ENCODE measurements around the gene TMOD3. TPM values are rescaled to one million over a fixed set of nuclear protein-coding genes. Genes with fewer than 3 reads are reported as not detected.
"Not testable (repeated sequence)": the region's sequence is repeated elsewhere in the genome, so short reads cannot be mapped to it uniquely, and the experiment has no call there.

Gene TMOD3
- total and polyA plus RNA-seq, 2 donors (not counting 3 experiments of a cell fraction or from before 2014, with no cell fraction given) = 10.4 to 64.3 TPM

DNA sequence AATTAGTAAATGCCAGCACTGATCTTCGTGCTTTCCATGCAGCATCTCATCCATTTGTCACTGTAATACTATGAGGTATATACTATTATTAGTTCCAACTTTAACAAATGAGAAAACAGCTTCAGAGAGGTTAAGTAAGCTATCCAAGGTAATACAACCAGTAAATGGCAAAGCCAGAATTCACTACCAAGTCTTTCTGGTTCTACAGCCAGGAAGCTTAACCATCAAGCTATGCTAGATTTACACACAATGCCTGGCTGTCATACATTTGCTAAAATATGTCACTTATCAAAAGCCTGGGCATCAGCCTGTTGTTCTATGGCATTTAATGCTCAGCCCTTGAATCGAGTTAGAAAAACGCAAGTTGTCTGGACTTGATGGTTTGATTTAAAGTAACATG lies 45.5 kb upstream of the TMOD3 start:
- no peak for TF ChIP-seq MYC (IDR thresholded peaks at IDR 0.05; ENCODE audit: low read depth, low read length)
- TF ChIP-seq POLR2A (IDR thresholded peaks at IDR 0.05; ENCODE audit: low read depth, low read length) = no peak
- TF ChIP-seq JUN (IDR thresholded peaks at IDR 0.05; ENCODE audit: borderline replicate concordance, insufficient read depth, insufficient read length, low read depth) = no peak
- TF ChIP-seq FOS (IDR thresholded peaks at IDR 0.05; ENCODE audit: borderline replicate concordance, insufficient read depth, low read length) = no peak
- TF ChIP-seq, protein P1, sequence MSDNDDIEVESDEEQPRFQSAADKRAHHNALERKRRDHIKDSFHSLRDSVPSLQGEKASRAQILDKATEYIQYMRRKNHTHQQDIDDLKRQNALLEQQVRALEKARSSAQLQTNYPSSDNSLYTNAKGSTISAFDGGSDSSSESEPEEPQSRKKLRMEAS (IDR thresholded peaks at IDR 0.05; ENCODE audit: insufficient read depth, insufficient read length) = no peak
- TF ChIP-seq GATA2 (IDR thresholded peaks at IDR 0.05; ENCODE audit: insufficient read depth, insufficient read length, low read depth, low read length) = no peak
- TF ChIP-seq POLR2AphosphoS5 (IDR thresholded peaks at IDR 0.05; ENCODE audit: insufficient read depth, low read depth, low read length) = no peak
- no peak for TF ChIP-seq EZH2 (IDR thresholded peaks at IDR 0.05; ENCODE audit: borderline replicate concordance, low read depth, low read length, severe bottlenecking)
- TF ChIP-seq, protein P2, sequence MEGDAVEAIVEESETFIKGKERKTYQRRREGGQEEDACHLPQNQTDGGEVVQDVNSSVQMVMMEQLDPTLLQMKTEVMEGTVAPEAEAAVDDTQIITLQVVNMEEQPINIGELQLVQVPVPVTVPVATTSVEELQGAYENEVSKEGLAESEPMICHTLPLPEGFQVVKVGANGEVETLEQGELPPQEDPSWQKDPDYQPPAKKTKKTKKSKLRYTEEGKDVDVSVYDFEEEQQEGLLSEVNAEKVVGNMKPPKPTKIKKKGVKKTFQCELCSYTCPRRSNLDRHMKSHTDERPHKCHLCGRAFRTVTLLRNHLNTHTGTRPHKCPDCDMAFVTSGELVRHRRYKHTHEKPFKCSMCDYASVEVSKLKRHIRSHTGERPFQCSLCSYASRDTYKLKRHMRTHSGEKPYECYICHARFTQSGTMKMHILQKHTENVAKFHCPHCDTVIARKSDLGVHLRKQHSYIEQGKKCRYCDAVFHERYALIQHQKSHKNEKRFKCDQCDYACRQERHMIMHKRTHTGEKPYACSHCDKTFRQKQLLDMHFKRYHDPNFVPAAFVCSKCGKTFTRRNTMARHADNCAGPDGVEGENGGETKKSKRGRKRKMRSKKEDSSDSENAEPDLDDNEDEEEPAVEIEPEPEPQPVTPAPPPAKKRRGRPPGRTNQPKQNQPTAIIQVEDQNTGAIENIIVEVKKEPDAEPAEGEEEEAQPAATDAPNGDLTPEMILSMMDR (IDR thresholded peaks at IDR 0.05; ENCODE audit: extremely low read depth in 1 of 2, insufficient read depth in 1 of 2, low read depth in 1 of 2, low read length in 2 of 2) = no peak
- Histone ChIP-seq H3K27me3 (ENCODE audit: control insufficient read depth in 2 of 2, insufficient read depth in 2 of 2, low read length in 2 of 2) (peaks cover 0 to 6% of the 10 kb centered on the region in 2 experiments), H3K79me2 (ENCODE audit: control insufficient read depth, insufficient read depth, low read length) (no peaks in the 10 kb centered on the region), H3K36me3 (ENCODE audit: control insufficient read depth in 2 of 2, extremely low read depth in 1 of 2, insufficient read depth in 2 of 2, low read length in 2 of 2) (no peaks in the 10 kb centered on the region), H3K9ac (replicated peaks; ENCODE audit: extremely low read depth, insufficient read depth, low read length) (no peak overlapping the region), H4K20me1 (replicated peaks; ENCODE audit: control insufficient read depth, extremely low read depth, insufficient read depth, low read length) (no peaks in the 10 kb centered on the region), H3K27ac (ENCODE audit: insufficient read depth, low read depth, low read length) (no peak overlapping the region), H3K4me1 (ENCODE audit: control insufficient read depth, extremely low read depth, insufficient read depth, low read length) (no peaks in the 10 kb centered on the region), H2AFZ (ENCODE audit: low read depth, low read length) (no peak overlapping the region), H3K4me3 (replicated peaks in 1 of 3; ENCODE audit: insufficient read depth in 1 of 3, low read depth in 1 of 3, low read length in 3 of 3) (no peak overlapping the region), H3K9me1 (replicated peaks; ENCODE audit: control insufficient read depth, extremely low read depth, insufficient read depth, low read length) (no peaks in the 10 kb centered on the region), H3K9me3 (replicated peaks; ENCODE audit: control insufficient read depth, insufficient read depth, low read length) (no peaks in the 10 kb centered on the region), H3K4me2 (ENCODE audit: insufficient read depth, low read length) (no peak overlapping the region)
- intact Hi-C loops (cut with micrococcal nuclease) (loop anchor here (5.0 to 10.0 kb wide), 2 partner anchors 351 to 443 kb away; no protein-coding TSS in a partner anchor), dilution Hi-C loops (cut with MboI; ENCODE audit: extremely low pct_ligation_motif_present, low sequenced_read_pairs) (no loop called here)
- no TSS peak for BruUV-seq (replicated peaks)
- FAIRE-seq (no peak), DNase-seq (ENCODE audit: low read depth, low spot score) (no peak)
- CTCF ChIA-PET = interaction anchor here (1.0 to 3.1 kb wide), 6 partner anchors 14 to 444 kb away, joined by 3 to 19 read pairs (median 4); no protein-coding TSS in a partner anchor
- POLR2A ChIA-PET = no interaction called here

DNA sequence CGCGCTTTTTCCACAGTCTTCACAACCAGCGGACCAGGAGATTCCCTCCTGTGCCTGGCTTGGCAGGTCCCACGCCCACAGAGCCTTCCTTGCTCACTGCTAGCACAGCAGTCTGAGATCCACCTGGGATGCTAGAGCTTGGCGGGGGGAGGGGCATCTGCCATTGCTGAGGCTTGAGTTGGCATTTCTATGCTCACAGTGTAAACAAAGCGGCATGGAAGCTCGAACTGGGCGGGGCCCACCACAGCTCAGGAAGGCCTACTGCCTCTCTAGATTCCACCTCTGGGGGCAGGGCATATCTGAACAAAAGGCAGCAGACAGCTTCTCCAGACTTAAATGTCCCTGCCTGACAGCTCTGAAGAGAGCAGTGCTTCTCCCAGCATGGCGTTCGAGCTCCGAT lies 42.3 kb upstream of the TMOD3 start:
- BruUV-seq (replicated peaks); H3K27me3 ChIP-seq (ENCODE audit: control insufficient read depth in 2 of 2, insufficient read depth in 2 of 2, low read length in 2 of 2); H3K4me2 ChIP-seq (ENCODE audit: insufficient read depth, low read length); POLR2A ChIA-PET; H3K4me3 ChIP-seq (replicated peaks in 1 of 3; ENCODE audit: insufficient read depth in 1 of 3, low read depth in 1 of 3, low read length in 3 of 3); FAIRE-seq; H3K9me3 ChIP-seq (replicated peaks; ENCODE audit: control insufficient read depth, insufficient read depth, low read length); H3K9me1 ChIP-seq (replicated peaks; ENCODE audit: control insufficient read depth, extremely low read depth, insufficient read depth, low read length); dilution Hi-C loops (cut with MboI; ENCODE audit: extremely low pct_ligation_motif_present, low sequenced_read_pairs); H3K36me3 ChIP-seq (ENCODE audit: control insufficient read depth in 2 of 2, extremely low read depth in 1 of 2, insufficient read depth in 2 of 2, low read length in 2 of 2); DNase-seq (ENCODE audit: low read depth, low spot score); H3K4me1 ChIP-seq (ENCODE audit: control insufficient read depth, extremely low read depth, insufficient read depth, low read length); H3K27ac ChIP-seq (ENCODE audit: insufficient read depth, low read depth, low read length); H2AFZ ChIP-seq (ENCODE audit: low read depth, low read length); H4K20me1 ChIP-seq (replicated peaks; ENCODE audit: control insufficient read depth, extremely low read depth, insufficient read depth, low read length); H3K9ac ChIP-seq (replicated peaks; ENCODE audit: extremely low read depth, insufficient read depth, low read length); H3K79me2 ChIP-seq (ENCODE audit: control insufficient read depth, insufficient read depth, low read length): not testable (repeated sequence)
- intact Hi-C loops (cut with micrococcal nuclease) = loop anchor here (10.0 kb wide), 1 partner anchor 348 kb away; no protein-coding TSS in a partner anchor
- CTCF ChIA-PET = interaction anchor here (4.1 kb wide), 1 partner anchor 11 kb away, joined by 28 read pairs; no protein-coding TSS in a partner anchor

DNA sequence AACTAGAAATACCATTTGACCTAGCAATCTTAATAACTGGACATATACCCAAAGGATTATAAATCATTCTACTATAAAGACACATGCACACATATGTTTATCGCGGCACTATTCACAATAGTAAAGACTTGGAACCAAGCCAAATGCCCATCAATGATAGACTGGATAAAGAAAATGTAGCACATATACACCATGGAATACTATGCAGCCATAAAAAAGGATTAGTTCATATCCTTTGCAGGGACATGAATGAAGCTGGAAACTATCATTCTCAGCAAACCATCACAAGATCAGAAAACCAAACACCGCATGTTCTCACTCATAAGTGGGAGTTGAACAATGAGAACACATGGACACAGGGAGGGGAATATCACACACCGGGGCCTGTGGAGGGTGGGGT lies 37.0 kb upstream of the TMOD3 start:
- FAIRE-seq; BruUV-seq (replicated peaks); H3K4me3 ChIP-seq (replicated peaks in 1 of 3; ENCODE audit: insufficient read depth in 1 of 3, low read depth in 1 of 3, low read length in 3 of 3); H3K36me3 ChIP-seq (ENCODE audit: control insufficient read depth in 2 of 2, extremely low read depth in 1 of 2, insufficient read depth in 2 of 2, low read length in 2 of 2); intact Hi-C loops (cut with micrococcal nuclease); H3K4me2 ChIP-seq (ENCODE audit: insufficient read depth, low read length); H2AFZ ChIP-seq (ENCODE audit: low read depth, low read length); H3K4me1 ChIP-seq (ENCODE audit: control insufficient read depth, extremely low read depth, insufficient read depth, low read length); H3K9me1 ChIP-seq (replicated peaks; ENCODE audit: control insufficient read depth, extremely low read depth, insufficient read depth, low read length); H3K27me3 ChIP-seq (ENCODE audit: control insufficient read depth in 2 of 2, insufficient read depth in 2 of 2, low read length in 2 of 2); H3K79me2 ChIP-seq (ENCODE audit: control insufficient read depth, insufficient read depth, low read length); dilution Hi-C loops (cut with MboI; ENCODE audit: extremely low pct_ligation_motif_present, low sequenced_read_pairs); H3K9ac ChIP-seq (replicated peaks; ENCODE audit: extremely low read depth, insufficient read depth, low read length); H3K9me3 ChIP-seq (replicated peaks; ENCODE audit: control insufficient read depth, insufficient read depth, low read length); POLR2A ChIA-PET; DNase-seq (ENCODE audit: low read depth, low spot score); H4K20me1 ChIP-seq (replicated peaks; ENCODE audit: control insufficient read depth, extremely low read depth, insufficient read depth, low read length); H3K27ac ChIP-seq (ENCODE audit: insufficient read depth, low read depth, low read length): not testable (repeated sequence)
- CTCF ChIA-PET = interaction anchor here (1.5 kb wide), 1 partner anchor 16 kb away, joined by 3 read pairs; no protein-coding TSS in a partner anchor
